ENCODE results near the gene DYRK4.

Gene DYRK4

GRCh38 chr12:4556735-4557530 lies 5.1 kb upstream of the DYRK4 start:
- TF ChIP-seq Cebpa-rat (IDR thresholded peaks at IDR 0.05) = no peak
- Histone ChIP-seq H3K36me3 (peaks cover 0 to 99% (median 87%) of the 10 kb centered on the region in 11 experiments; a peak in 18 of 22 replicates), H4K20me1 (peaks cover 0 to 7% (median 0%) of the 10 kb centered on the region in 11 experiments; a peak in 1 of 22 replicates), H3K4me1 (peaks cover 0 to 13% (median 0%) of the 10 kb centered on the region in 10 experiments; a peak in 3 of 20 replicates), H3K27ac (peak overlapping the region in 1 of 11 experiments; percentile 8; a peak in 1 of 22 replicates), H3K27me3 (peaks cover 0 to 4% (median 0%) of the 10 kb centered on the region in 11 experiments; a peak in 4 of 22 replicates), H3K4me3 (no peak overlapping the region), H3K9me3 (replicated peaks in 1 of 11) (no peaks in the 10 kb centered on the region), H3K4me2 (peak overlapping the region in 1 of 11 experiments; percentile 47; a peak in 2 of 22 replicates), H3K9ac (no peak overlapping the region; a peak in 1 of 22 replicates)

- Histone ChIP-seq H3K4me3 (no peak overlapping the region), H4K20me1 (peaks cover 0 to 7% (median 0%) of the 10 kb centered on the region in 11 experiments; a peak in 1 of 22 replicates), H3K27ac (no peak overlapping the region), H3K9ac (no peak overlapping the region), H3K4me1 (peaks cover 0 to 15% (median 0%) of the 10 kb centered on the region in 10 experiments; a peak in 6 of 20 replicates), H3K9me3 (replicated peaks in 1 of 11) (no peaks in the 10 kb centered on the region), H3K36me3 (peaks cover 0 to 94% (median 83%) of the 10 kb centered on the region in 11 experiments; a peak in 18 of 22 replicates), H3K4me2 (peak overlapping the region in 1 of 11 experiments; percentile 25; a peak in 1 of 22 replicates), H3K27me3 (peaks cover 0 to 10% (median 0%) of the 10 kb centered on the region in 11 experiments; a peak in 4 of 22 replicates)
- no peak for TF ChIP-seq Cebpa-rat (IDR thresholded peaks at IDR 0.05)
These were observed 4.4 kb upstream of the DYRK4 start for GRCh38 chr12:4557586-4557985.

DNA sequence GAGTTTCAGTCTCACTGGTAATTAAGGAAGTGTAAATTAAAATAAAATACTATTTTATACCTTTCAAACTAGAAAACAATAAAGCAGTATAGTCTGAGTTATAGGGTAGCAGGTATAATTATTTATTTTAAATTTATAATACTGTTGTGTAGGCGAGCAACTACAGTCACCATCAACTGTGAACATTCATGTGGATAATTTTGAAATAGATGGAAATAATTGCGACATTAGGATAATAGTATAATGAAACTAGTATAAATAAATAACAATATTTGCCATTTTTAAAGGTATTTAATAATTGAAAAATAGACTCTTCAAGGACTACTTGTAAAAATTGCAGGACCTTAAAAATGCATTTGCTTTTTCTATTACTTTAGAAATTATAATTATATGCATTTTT lies 3.8 kb upstream of the DYRK4 start:
- peaks cover 0 to 89% (median 77%) of the 10 kb centered on the region in 11 experiments; a peak in 18 of 22 replicates for H3K36me3 ChIP-seq
- H3K4me1 ChIP-seq = peaks cover 0 to 19% (median 5%) of the 10 kb centered on the region in 10 experiments; a peak in 12 of 20 replicates
- H3K9me3 ChIP-seq (replicated peaks in 1 of 11) = no peaks in the 10 kb centered on the region
- TF ChIP-seq Cebpa-rat (IDR thresholded peaks at IDR 0.05) = no peak
- no peak overlapping the region for H3K4me3 ChIP-seq
- H3K27me3 ChIP-seq = peaks cover 0 to 16% (median 0%) of the 10 kb centered on the region in 11 experiments; a peak in 5 of 22 replicates
- peaks cover 0 to 7% (median 0%) of the 10 kb centered on the region in 11 experiments; a peak in 1 of 22 replicates for H4K20me1 ChIP-seq
- H3K4me2 ChIP-seq = no peak overlapping the region
- H3K9ac ChIP-seq = no peak overlapping the region
- H3K27ac ChIP-seq = no peak overlapping the region

GRCh38 chr12:4563336-4563735 lies 1.3 kb downstream of the DYRK4 start:
- no peak for TF ChIP-seq Cebpa-rat (IDR thresholded peaks at IDR 0.05)
- peaks cover 0 to 12% (median 0%) of the 10 kb centered on the region in 11 experiments; a peak in 4 of 22 replicates for H4K20me1 ChIP-seq
- H3K9ac ChIP-seq = no peak overlapping the region
- H3K27me3 ChIP-seq = peaks cover 0 to 22% (median 0%) of the 10 kb centered on the region in 11 experiments; a peak in 5 of 22 replicates
- peaks cover 0 to 38% (median 26%) of the 10 kb centered on the region in 11 experiments; a peak in 17 of 22 replicates for H3K36me3 ChIP-seq
- no peak overlapping the region for H3K4me3 ChIP-seq
- peaks cover 39 to 57% (median 46%) of the 10 kb centered on the region in 10 experiments for H3K4me1 ChIP-seq
- no peak overlapping the region for H3K27ac ChIP-seq
- H3K4me2 ChIP-seq = peak overlapping the region in 8 of 11 experiments; percentile 5 to 98 (median 16); a peak in 13 of 22 replicates
- H3K9me3 ChIP-seq (replicated peaks in 1 of 11) = no peaks in the 10 kb centered on the region

GRCh38 chr12:4564818-4565217 lies 2.8 kb downstream of the DYRK4 start:
- Histone ChIP-seq H3K4me1 (peaks cover 39 to 71% (median 47%) of the 10 kb centered on the region in 10 experiments), H3K27me3 (peaks cover 0 to 22% (median 0%) of the 10 kb centered on the region in 11 experiments; a peak in 5 of 22 replicates), H3K4me3 (peak overlapping the region in 2 of 10 experiments; percentile 2 to 25; a peak in 1 of 20 replicates), H3K9ac (peak overlapping the region in 1 of 11 experiments; percentile 22; a peak in 1 of 22 replicates), H3K4me2 (peak overlapping the region; percentile 22 to 98 (median 61); a peak in 21 of 22 replicates), H3K36me3 (peaks cover 0 to 26% (median 17%) of the 10 kb centered on the region in 11 experiments; a peak in 15 of 22 replicates), H3K9me3 (replicated peaks in 1 of 11) (no peaks in the 10 kb centered on the region), H4K20me1 (peaks cover 0 to 12% (median 0%) of the 10 kb centered on the region in 11 experiments; a peak in 4 of 22 replicates), H3K27ac (peak overlapping the region in 3 of 11 experiments; percentile 4 to 28 (median 7); a peak in 2 of 22 replicates)
- no peak for TF ChIP-seq Cebpa-rat (IDR thresholded peaks at IDR 0.05)

- H4K20me1 ChIP-seq = peaks cover 0 to 12% (median 0%) of the 10 kb centered on the region in 11 experiments; a peak in 4 of 22 replicates
- H3K27ac ChIP-seq = peak overlapping the region in 5 of 11 experiments; percentile 8 to 78 (median 69); a peak in 8 of 22 replicates
- peak overlapping the region in 2 of 10 experiments; percentile 27 to 29; a peak in 2 of 20 replicates for H3K4me3 ChIP-seq
- peaks cover 0 to 28% (median 0%) of the 10 kb centered on the region in 11 experiments; a peak in 5 of 22 replicates for H3K27me3 ChIP-seq
- peaks cover 0 to 10% (median 2%) of the 10 kb centered on the region in 11 experiments; a peak in 4 of 22 replicates for H3K36me3 ChIP-seq
- peak overlapping the region; percentile 33 to 98 (median 61); a peak in 21 of 22 replicates for H3K4me2 ChIP-seq
- H3K9me3 ChIP-seq (replicated peaks in 1 of 11) = no peaks in the 10 kb centered on the region
- peak overlapping the region in 1 of 11 experiments; percentile 53; a peak in 2 of 22 replicates for H3K9ac ChIP-seq
- TF ChIP-seq Cebpa-rat (IDR thresholded peaks at IDR 0.05) = no peak
- H3K4me1 ChIP-seq = peaks cover 39 to 71% (median 47%) of the 10 kb centered on the region in 10 experiments
These were observed 4.5 kb downstream of the DYRK4 start for GRCh38 chr12:4566474-4566873.

DNA sequence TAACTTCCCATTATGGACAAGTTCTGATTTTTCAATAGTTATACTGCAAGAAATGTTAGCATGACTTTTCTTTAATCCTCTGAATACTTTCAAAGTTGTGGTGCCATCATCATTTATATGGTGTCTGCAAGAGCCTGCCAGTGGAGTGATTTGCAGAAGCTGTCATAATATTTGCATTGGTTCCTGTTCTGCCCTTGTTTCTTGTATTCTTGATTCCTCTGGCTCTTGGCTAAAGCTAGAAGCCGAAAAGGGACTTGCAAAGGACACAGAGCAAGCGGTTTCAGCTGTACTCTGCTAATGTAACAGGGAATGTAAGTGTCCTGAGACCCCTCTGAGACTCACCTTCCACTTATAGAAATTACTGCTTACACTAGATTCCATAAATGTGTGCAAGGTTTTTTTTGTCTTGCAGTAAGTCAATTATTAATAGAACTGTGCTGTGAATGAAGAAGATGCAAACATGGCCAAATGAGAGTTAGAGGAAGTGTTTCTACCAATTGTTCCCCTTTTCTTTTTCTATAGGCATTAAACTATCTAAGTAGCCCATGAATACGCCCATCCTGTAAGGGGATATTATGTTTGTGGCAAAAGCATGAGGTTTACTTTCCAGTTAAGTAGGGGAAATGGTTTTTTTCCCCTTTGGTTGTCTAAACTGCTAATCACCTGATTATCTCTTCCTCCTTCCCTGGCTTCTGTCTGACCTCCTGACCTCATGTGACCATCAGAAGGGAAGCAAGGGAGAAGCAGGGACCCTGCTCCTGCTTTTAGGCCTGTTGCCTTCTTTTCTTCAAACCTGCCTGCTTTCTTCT lies 5.3 kb downstream of the DYRK4 start:
- Histone ChIP-seq H3K36me3 (peaks cover 0 to 2% (median 0%) of the 10 kb centered on the region in 11 experiments; a peak in 2 of 22 replicates), H3K9me3 (replicated peaks in 1 of 11) (no peaks in the 10 kb centered on the region), H3K27ac (peak overlapping the region in 7 of 11 experiments; percentile 14 to 85 (median 69); a peak in 12 of 22 replicates), H3K4me1 (peaks cover 39 to 68% (median 46%) of the 10 kb centered on the region in 10 experiments), H4K20me1 (peaks cover 0 to 12% (median 0%) of the 10 kb centered on the region in 11 experiments; a peak in 4 of 22 replicates), H3K27me3 (peaks cover 0 to 23% (median 0%) of the 10 kb centered on the region in 11 experiments; a peak in 5 of 22 replicates), H3K4me2 (peak overlapping the region; percentile 31 to 98 (median 61); a peak in 17 of 22 replicates), H3K9ac (peak overlapping the region in 5 of 11 experiments; percentile 23 to 75 (median 53); a peak in 8 of 22 replicates), H3K4me3 (peak overlapping the region in 3 of 10 experiments; percentile 1 to 38 (median 29); a peak in 2 of 20 replicates)
- no peak for TF ChIP-seq Cebpa-rat (IDR thresholded peaks at IDR 0.05)
